CD4-positive, alpha-beta T cell treated with Interleukin-6 at 100 ng/mL for 8 hours (primary cell): ENCODE results near the gene CEMIP.

Experiments used
- DNase-seq: peaks from one replicate; pipeline ENCODE4 v3.0.0-alpha.2; 2020; ENCODE audit warnings: mixed read lengths, low spot score

The CEMIP gene

GRCh38 chr15:80849308-80849707 is 70.1 kb downstream of the CEMIP start:
- DNase-seq = no peak

GRCh38 chr15:80850941-80851451 is 71.8 kb downstream of the CEMIP start:
- no peak for DNase-seq

- no peak for DNase-seq
These were observed 73.5 kb downstream of the CEMIP start for GRCh38 chr15:80852676-80853075.

GRCh38 chr15:80854104-80854503 is 74.9 kb downstream of the CEMIP start:
- DNase-seq = no peak

GRCh38 chr15:80855206-80855605 is 76.0 kb downstream of the CEMIP start:
- no peak for DNase-seq

GRCh38 chr15:80856400-80856799 is 77.2 kb downstream of the CEMIP start:
- DNase-seq = no peak

- no peak for DNase-seq
These were observed 77.7 kb downstream of the CEMIP start for GRCh38 chr15:80856809-80857377.

GRCh38 chr15:80861731-80862170 is 82.6 kb downstream of the CEMIP start:
- DNase-seq = no peak

GRCh38 chr15:80864666-80865065 is 85.5 kb downstream of the CEMIP start:
- DNase-seq = no peak

- DNase-seq = no peak
These were observed 87.8 kb downstream of the CEMIP start for GRCh38 chr15:80866936-80867335.

- no peak for DNase-seq
These were observed 91.2 kb downstream of the CEMIP start for GRCh38 chr15:80870366-80870765.

- DNase-seq = no peak
These were observed 91.7 kb downstream of the CEMIP start for GRCh38 chr15:80870893-80871292.

- DNase-seq = no peak
These were observed 92.7 kb downstream of the CEMIP start for GRCh38 chr15:80871858-80872257.

- DNase-seq = no peak
These were observed 94.3 kb downstream of the CEMIP start for GRCh38 chr15:80873366-80873952.

- DNase-seq = no peak
These were observed 96.6 kb downstream of the CEMIP start for GRCh38 chr15:80875568-80876347.

GRCh38 chr15:80876348-80876674 is 97.1 kb downstream of the CEMIP start:
- DNase-seq = no peak

- no peak for DNase-seq
These were observed 99.2 kb downstream of the CEMIP start for GRCh38 chr15:80878242-80878866.

- no peak for DNase-seq
These were observed 99.7 kb downstream of the CEMIP start for GRCh38 chr15:80878867-80879250.

- DNase-seq = no peak
These were observed 100.9 kb downstream of the CEMIP start for GRCh38 chr15:80880086-80880485.

GRCh38 chr15:80883641-80884040 is 104.5 kb downstream of the CEMIP start:
- no peak for DNase-seq

- DNase-seq = no peak
These were observed 105.9 kb downstream of the CEMIP start for GRCh38 chr15:80885016-80885579.

GRCh38 chr15:80887148-80887547 is 108.0 kb downstream of the CEMIP start:
- no peak for DNase-seq

- DNase-seq = no peak
These were observed 109.7 kb downstream of the CEMIP start for GRCh38 chr15:80888846-80889245.
